OCI-LY1 (cell line): Measurements from ENCODE around the gene MTX3.

ENCODE experiments used
- H2AFZ ChIP-seq: fragments of 200-600 bp; sonication (generic), shearing (Covaris generic); 2 replicates; pipeline ENCODE4 v1.6.0; 2014; ENCODE audit warnings: antibody characterized with exemption, mild to moderate bottlenecking, low read length
- H3F3A ChIP-seq: fragments of 200-600 bp; sonication (generic), shearing (Covaris generic); 2 replicates; pipeline ENCODE4 v1.6.0; 2014; ENCODE audit warnings: mild to moderate bottlenecking, antibody characterized with exemption, low read length, moderate library complexity; ENCODE audit not compliant: insufficient read depth
- H3K27ac ChIP-seq: fragments of 200-600 bp; sonication (generic); 2 replicates; pipeline ENCODE4 v1.5.1; 2014; ENCODE audit warnings: low read length, mixed run types, mild to moderate bottlenecking, low read depth; ENCODE audit not compliant: poor library complexity, severe bottlenecking
- H3K27me3 ChIP-seq: fragments of 200-600 bp; sonication (generic); 2 replicates; pipeline ENCODE4 v1.6.0; 2014; ENCODE audit warnings: antibody characterized with exemption, mild to moderate bottlenecking, low read length, moderate library complexity; ENCODE audit not compliant: insufficient read depth
- H3K36me3 ChIP-seq: fragments of 200-600 bp; sonication (generic); 2 replicates; pipeline ENCODE4 v1.6.1; 2014; ENCODE audit warnings: mild to moderate bottlenecking, antibody characterized with exemption, low read length, moderate library complexity, mixed read lengths; ENCODE audit not compliant: insufficient read depth
- H3K4me1 ChIP-seq: fragments of 200-600 bp; sonication (generic); 2 replicates; pipeline ENCODE4 v1.5.1; 2014; ENCODE audit warnings: mild to moderate bottlenecking, low read length, moderate library complexity; ENCODE audit not compliant: insufficient read depth, severe bottlenecking
- H3K4me2 ChIP-seq: fragments of 200-600 bp; sonication (generic), shearing (Covaris generic); 2 replicates; pipeline ENCODE4 v1.6.1; 2014; ENCODE audit warnings: low read length
- H3K4me3 ChIP-seq: fragments of 200-600 bp; sonication (generic); 2 replicates; pipeline ENCODE4 v1.5.1; 2014; ENCODE audit warnings: low read length, low read depth, mild to moderate bottlenecking, mixed read lengths; ENCODE audit not compliant: poor library complexity, severe bottlenecking
- H3K79me2 ChIP-seq: fragments of 200-600 bp; shearing (Covaris generic); 2 replicates; pipeline ENCODE4 v1.6.1; 2016; ENCODE audit warnings: mixed run types, low read length, mixed read lengths; ENCODE audit not compliant: insufficient read depth
- H3K9ac ChIP-seq: fragments of 200-600 bp; sonication (generic), shearing (Covaris generic); 2 replicates; pipeline ENCODE4 v1.6.1; 2014; ENCODE audit warnings: mild to moderate bottlenecking, low read length, mixed read lengths
- H3K9me2 ChIP-seq: fragments of 200-600 bp; sonication (generic), shearing (Covaris generic); 2 replicates; pipeline ENCODE4 v1.6.1; 2014; ENCODE audit warnings: low read depth, mild to moderate bottlenecking, low read length, mixed read lengths
- H3K9me3 ChIP-seq: fragments of 200-600 bp; shearing (Covaris generic); 2 replicates; pipeline ENCODE4 v1.6.1; 2014; ENCODE audit warnings: low read length, mixed read lengths
- H4K20me1 ChIP-seq: fragments of 200-600 bp; sonication (generic), shearing (Covaris generic); 2 replicates; pipeline ENCODE4 v1.6.0; 2016; ENCODE audit warnings: mild to moderate bottlenecking, low read length; ENCODE audit not compliant: insufficient read depth
- CTCF ChIP-seq: fragments of 200-600 bp; sonication (generic), shearing (Covaris generic); IDR thresholded peaks from 2 replicates; pipeline ENCODE4 v1.5.1; 2017; ENCODE audit warnings: mild to moderate bottlenecking, antibody characterized with exemption, low read length, moderate library complexity, mixed read lengths
- EZH2 ChIP-seq: fragments of 200-600 bp; sonication (generic), shearing (Covaris generic); IDR thresholded peaks from 2 replicates; pipeline ENCODE4 v1.8.0; 2017; ENCODE audit warnings: borderline replicate concordance, mixed run types, mild to moderate bottlenecking, antibody characterized with exemption, low read length, moderate library complexity, mixed read lengths

Gene MTX3

GRCh38 chr5:79971156-79971555 is 19.9 kb downstream of the MTX3 start:
- no peak overlapping the region for H2AFZ ChIP-seq

GRCh38 chr5:79966448-79966847 is 24.6 kb downstream of the MTX3 start:
- no peaks in the 10 kb centered on the region for H4K20me1 ChIP-seq
- H3K79me2 ChIP-seq, result no peaks in the 10 kb centered on the region
- no peak overlapping the region for H3K4me3 ChIP-seq
- no peaks in the 10 kb centered on the region for H3K9me3 ChIP-seq
- TF ChIP-seq CTCF, result no peak
- TF ChIP-seq EZH2, result no peak
- no peaks in the 10 kb centered on the region for H3K36me3 ChIP-seq
- no peaks in the 10 kb centered on the region for H3K9me2 ChIP-seq
- no peaks in the 10 kb centered on the region for H3F3A ChIP-seq
- no peak overlapping the region for H3K9ac ChIP-seq
- no peak overlapping the region for H3K4me2 ChIP-seq
- no peak overlapping the region for H3K27ac ChIP-seq
- no peaks in the 10 kb centered on the region for H3K27me3 ChIP-seq
- no peak overlapping the region for H2AFZ ChIP-seq
- no peaks in the 10 kb centered on the region for H3K4me1 ChIP-seq

More at GRCh38 chr5:79971156-79971555, 19.9 kb downstream of the MTX3 start:
- Histone ChIP-seq H3K9me3 (no peaks in the 10 kb centered on the region), H3K9ac (no peak overlapping the region), H3K4me2 (no peak overlapping the region), H3K4me1 (no peaks in the 10 kb centered on the region), H4K20me1 (no peaks in the 10 kb centered on the region), H3K27me3 (no peaks in the 10 kb centered on the region), H3K9me2 (no peaks in the 10 kb centered on the region), H3K79me2 (no peaks in the 10 kb centered on the region), H3K4me3 (no peak overlapping the region), H3K27ac (no peak overlapping the region), H3K36me3 (no peaks in the 10 kb centered on the region), H3F3A (no peaks in the 10 kb centered on the region)
- TF ChIP-seq EZH2 (no peak), CTCF (no peak)

GRCh38 chr5:79964136-79964535 is 26.9 kb downstream of the MTX3 start:
- no peaks in the 10 kb centered on the region for H3F3A ChIP-seq
- no peak for TF ChIP-seq CTCF
- TF ChIP-seq EZH2, result no peak
- no peak overlapping the region for H3K27ac ChIP-seq
- no peaks in the 10 kb centered on the region for H3K4me1 ChIP-seq
- no peak overlapping the region for H3K4me3 ChIP-seq
- no peak overlapping the region for H3K9ac ChIP-seq
- no peak overlapping the region for H3K4me2 ChIP-seq
- no peaks in the 10 kb centered on the region for H3K27me3 ChIP-seq
- H2AFZ ChIP-seq, result no peak overlapping the region
- H3K9me3 ChIP-seq, result no peaks in the 10 kb centered on the region
- no peaks in the 10 kb centered on the region for H3K9me2 ChIP-seq
- no peaks in the 10 kb centered on the region for H4K20me1 ChIP-seq
- no peaks in the 10 kb centered on the region for H3K36me3 ChIP-seq
- H3K79me2 ChIP-seq, result no peaks in the 10 kb centered on the region
